Esophagus muscularis mucosa (tissue), 4 donors: ENCODE results near the gene ZNF629. TPM values are rescaled to one million over a fixed set of nuclear protein-coding genes. Genes with fewer than 3 reads are reported as not detected.

ENCODE experiments used
- DNase-seq: peaks from one replicate; pipeline ENCODE4 v3.0.0-alpha.2; 2017; ENCODE audit errors: extremely low spot score
- H3K27ac ChIP-seq, 4 donors: fragments of 200-600 bp; sonication (generic); replicated peaks in 1 of 4; 1 replicate in 3 of 4; 2 replicates in 1 of 4; pipeline ENCODE4 v1.5.1; 2016 to 2019; ENCODE audit warnings: mild to moderate bottlenecking in 1 of 4
- H3K27me3 ChIP-seq, 4 donors: fragments of 200-600 bp; sonication (generic); one replicate each; pipeline versions ENCODE4 v1.5.1 to v1.6.0; 2016 to 2019
- H3K36me3 ChIP-seq, 4 donors: fragments of 200-600 bp; sonication (generic); one replicate each; pipeline ENCODE4 v1.5.1; 2016 to 2019
- H3K4me1 ChIP-seq, 4 donors: fragments of 200-600 bp; sonication (generic); one replicate each; pipeline ENCODE4 v1.5.1; 2016 to 2019
- H3K4me3 ChIP-seq, 4 donors: fragments of 200-600 bp; sonication (generic); 1 replicate in 2 of 4; 2 replicates in 2 of 4; pipeline ENCODE4 v1.5.1; 2016 to 2019; ENCODE audit warnings: mild to moderate bottlenecking in 4 of 4, moderate library complexity in 1 of 4
- H3K9me3 ChIP-seq, 4 donors: fragments of 200-600 bp; sonication (generic); 1 replicate in 3 of 4; 2 replicates in 1 of 4; pipeline ENCODE4 v1.5.1; 2016 to 2019
- CTCF ChIP-seq, 3 experiments: fragments of 200-600 bp in 2 of 3; fragments of 450-650 bp in 1 of 3; sonication (generic) in 2 of 3; IDR thresholded peaks; one replicate each; pipeline ENCODE4 v1.5.1; 2017 to 2019; ENCODE audit warnings: antibody characterized with exemption in 3 of 3, mild to moderate bottlenecking in 2 of 3, moderate library complexity in 1 of 3
- EP300 ChIP-seq: sonication (generic); formaldehyde crosslinking; IDR thresholded peaks from one replicate; pipeline ENCODE4 v1.6.1; 2017; ENCODE audit warnings: antibody characterized with exemption
- POLR2A ChIP-seq: fragments of 450-650 bp; IDR thresholded peaks from one replicate; pipeline ENCODE4 v1.6.1; 2017; ENCODE audit warnings: antibody characterized with exemption, moderate library complexity, mild to moderate bottlenecking, low read depth
- POLR2AphosphoS5 ChIP-seq, 2 donors: sonication (generic); formaldehyde crosslinking; IDR thresholded peaks; one replicate each; pipeline ENCODE4 v1.6.1; 2017; ENCODE audit warnings: antibody characterized with exemption in 2 of 2
- WGBS: methylation state at CpG from one replicate; pipeline ENCODE4 v1.1.5; 2018; 5-methylcytosine and 5-hydroxymethylcytosine counted together
- intact Hi-C: fragments of 100-400 bp; cut with DNase I; formaldehyde crosslinking; loops from one replicate; pipeline ENCODE4 v1.15.1; 2023
- small RNA-seq, 3 donors: library from RNA; depleted of rRNA; stranded (forward); fragments of <200 nt; gene quantifications; one replicate each; pipeline ENCODE3, GENCODE V24; 2016
- total RNA-seq, 4 donors: library from RNA; depleted of rRNA; stranded (reverse); fragments of >200 nt; gene quantifications; one replicate each; pipeline versions ENCODE4 v1.1.0 to v1.2.1, GENCODE V29; 2016

The ZNF629 gene
- total RNA-seq, 4 donors from 2014 or later: 10.4 to 17.1 (median 15.4) TPM

- H3K36me3 ChIP-seq: peaks cover 64 to 72% (median 70%) of the 10 kb centered on the region in 4 donors
- H3K4me1 ChIP-seq: peaks cover 22 to 35% (median 29%) of the 10 kb centered on the region in 4 donors
- TF ChIP-seq POLR2AphosphoS5 (IDR thresholded peaks at IDR 0.05) (no peak), POLR2A (no peak), EP300 (no peak), CTCF (IDR thresholded peaks at IDR 0.05) (no peak)
- H3K27ac ChIP-seq: no peak overlapping the region
- 87% methylated on average over 22 of the region's 25 CpGs for WGBS
- H3K9me3 ChIP-seq: no peaks in the 10 kb centered on the region
- H3K4me3 ChIP-seq: no peak overlapping the region
- no peak for DNase-seq
- intact Hi-C loops: no loop called here
- H3K27me3 ChIP-seq: no peaks in the 10 kb centered on the region
These were observed 49.0 kb downstream of the ZNF629 start for GRCh38 chr16:30737794-30738648.

- intact Hi-C loops: no loop called here
- Histone ChIP-seq H3K27me3 (no peaks in the 10 kb centered on the region), H3K9me3 (no peaks in the 10 kb centered on the region), H3K27ac (no peak overlapping the region), H3K4me1 (peaks cover 22 to 30% (median 25%) of the 10 kb centered on the region in 4 donors), H3K4me3 (no peak overlapping the region), H3K36me3 (peaks cover 64 to 78% (median 76%) of the 10 kb centered on the region in 4 donors)
- TF ChIP-seq EP300: no peak
- TF ChIP-seq CTCF (IDR thresholded peaks at IDR 0.05): no peak
- 90% methylated on average over 17 of the region's 17 CpGs for WGBS
- no peak for DNase-seq
These were observed 49.8 kb downstream of the ZNF629 start for GRCh38 chr16:30736995-30737793.

- TF ChIP-seq EP300 (no peak), CTCF (IDR thresholded peaks at IDR 0.05) (no peak), POLR2AphosphoS5 (IDR thresholded peaks at IDR 0.05) (no peak), POLR2A (no peak)
- intact Hi-C loops: no loop called here
- no peak overlapping the region for H3K4me3 ChIP-seq
- no peaks in the 10 kb centered on the region for H3K9me3 ChIP-seq
- no peaks in the 10 kb centered on the region for H3K4me1 ChIP-seq
- H3K27me3 ChIP-seq: no peaks in the 10 kb centered on the region
- peaks cover 62 to 98% (median 87%) of the 10 kb centered on the region in 4 donors for H3K36me3 ChIP-seq
- no peak overlapping the region for H3K27ac ChIP-seq
- DNase-seq: no peak
- 94% methylated on average over 3 of the region's 3 CpGs for WGBS
These were observed 55.6 kb downstream of the ZNF629 start for GRCh38 chr16:30731411-30731810.

GRCh38 chr16:30728899-30729672 lies 57.9 kb downstream of the ZNF629 start:
- peaks cover 55 to 98% (median 86%) of the 10 kb centered on the region in 4 donors for H3K36me3 ChIP-seq
- DNase-seq: no peak
- H3K27me3 ChIP-seq: no peaks in the 10 kb centered on the region
- 88% methylated on average over 14 of the region's 17 CpGs for whole genome bisulfite sequencing
- H3K4me1 ChIP-seq: peaks cover 0 to 5% (median 0%) of the 10 kb centered on the region in 4 donors
- H3K9me3 ChIP-seq: no peaks in the 10 kb centered on the region
- intact Hi-C loops: no loop called here
- H3K4me3 ChIP-seq: no peak overlapping the region
- no peak for TF ChIP-seq CTCF (IDR thresholded peaks at IDR 0.05)
- no peak for TF ChIP-seq POLR2A
- TF ChIP-seq EP300: no peak
- H3K27ac ChIP-seq: no peak overlapping the region

Small RNA genes within 50 kb of the gene (small RNA-seq; reads per million reads assigned to genes)
- 0 reads per million in 3 donors for gene RF00017

Other genes starting within 250 kb of the ZNF629 start
- 10 to 100 TPM in 3 of 4 donors, 1 to 10 TPM in 1; 8.7 to 14.0 (median 11.3) TPM for gene ZNF764, start 228.8 kb downstream of the ZNF629 start, total RNA-seq
- 10 to 100 TPM; 17.6 to 33.4 (median 23.5) TPM for gene ZNF688, start 215.5 kb downstream of the ZNF629 start, total RNA-seq
- gene ZNF785, start 201.5 kb downstream of the ZNF629 start, total RNA-seq: 10 to 100 TPM in 1 of 4 donors, 1 to 10 TPM in 3; 6.8 to 10.9 (median 7.3) TPM
- 10 to 100 TPM in 3 of 4 donors, 1 to 10 TPM in 1; 9.1 to 14.5 (median 13.9) TPM for gene ZNF689, start 176.8 kb downstream of the ZNF629 start, total RNA-seq
- 10 to 100 TPM; 30.3 to 54.0 (median 41.2) TPM for gene PRR14, start 136.2 kb downstream of the ZNF629 start, total RNA-seq
- 10 to 100 TPM; 26.2 to 63.4 (median 37.8) TPM for gene FBRS, start 128.8 kb downstream of the ZNF629 start, total RNA-seq
- gene SRCAP, start 88.0 kb downstream of the ZNF629 start, total RNA-seq: 10 to 100 TPM; 31.6 to 59.3 (median 41.0) TPM
- 10 to 100 TPM; 22.4 to 25.8 (median 23.5) TPM for gene PHKG2, start 38.8 kb downstream of the ZNF629 start, total RNA-seq
- 1 to 10 TPM in 2 of 4 donors, under 1 TPM in 2; 0.42 to 2.9 (median 1.4) TPM for gene CFAP119, start 25.1 kb downstream of the ZNF629 start, total RNA-seq
- 10 to 100 TPM; 61.9 to 86.9 (median 67.0) TPM for gene RNF40, start 24.9 kb downstream of the ZNF629 start, total RNA-seq
- gene BCL7C, start 106.9 kb upstream of the ZNF629 start, total RNA-seq: 10 to 100 TPM; 42.1 to 57.9 (median 45.5) TPM
- gene CTF1, start 109.4 kb upstream of the ZNF629 start, total RNA-seq: 10 to 100 TPM in 2 of 4 donors, 1 to 10 TPM in 2; 6.2 to 18.8 (median 10.9) TPM
- gene FBXL19, start 136.4 kb upstream of the ZNF629 start, total RNA-seq: 10 to 100 TPM; 12.1 to 28.1 (median 17.7) TPM
- 10 to 100 TPM; 33.0 to 56.5 (median 45.8) TPM for gene ORAI3, start 161.9 kb upstream of the ZNF629 start, total RNA-seq
- gene SETD1A, start 170.5 kb upstream of the ZNF629 start, total RNA-seq: 10 to 100 TPM in 2 of 4 donors, 1 to 10 TPM in 2; 7.1 to 25.4 (median 9.9) TPM
- gene HSD3B7, start 198.0 kb upstream of the ZNF629 start, total RNA-seq: 10 to 100 TPM; 15.4 to 33.0 (median 17.9) TPM
- 1 to 10 TPM in 3 of 4 donors, under 1 TPM in 1; 0.92 to 2.6 (median 1.8) TPM for gene STX1B, start 223.4 kb upstream of the ZNF629 start, total RNA-seq
- 10 to 100 TPM; 36.8 to 54.0 (median 41.0) TPM for gene STX4, start 246.4 kb upstream of the ZNF629 start, total RNA-seq